ENCODE measurements around the gene NCKAP5L.

- TF ChIP-seq, protein P1, sequence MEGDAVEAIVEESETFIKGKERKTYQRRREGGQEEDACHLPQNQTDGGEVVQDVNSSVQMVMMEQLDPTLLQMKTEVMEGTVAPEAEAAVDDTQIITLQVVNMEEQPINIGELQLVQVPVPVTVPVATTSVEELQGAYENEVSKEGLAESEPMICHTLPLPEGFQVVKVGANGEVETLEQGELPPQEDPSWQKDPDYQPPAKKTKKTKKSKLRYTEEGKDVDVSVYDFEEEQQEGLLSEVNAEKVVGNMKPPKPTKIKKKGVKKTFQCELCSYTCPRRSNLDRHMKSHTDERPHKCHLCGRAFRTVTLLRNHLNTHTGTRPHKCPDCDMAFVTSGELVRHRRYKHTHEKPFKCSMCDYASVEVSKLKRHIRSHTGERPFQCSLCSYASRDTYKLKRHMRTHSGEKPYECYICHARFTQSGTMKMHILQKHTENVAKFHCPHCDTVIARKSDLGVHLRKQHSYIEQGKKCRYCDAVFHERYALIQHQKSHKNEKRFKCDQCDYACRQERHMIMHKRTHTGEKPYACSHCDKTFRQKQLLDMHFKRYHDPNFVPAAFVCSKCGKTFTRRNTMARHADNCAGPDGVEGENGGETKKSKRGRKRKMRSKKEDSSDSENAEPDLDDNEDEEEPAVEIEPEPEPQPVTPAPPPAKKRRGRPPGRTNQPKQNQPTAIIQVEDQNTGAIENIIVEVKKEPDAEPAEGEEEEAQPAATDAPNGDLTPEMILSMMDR (IDR thresholded peaks at IDR 0.05): no peak
- TF ChIP-seq POLR2A (IDR thresholded peaks at IDR 0.05): no peak
Measured at GRCh38 chr12:49818241-49818895, 9.8 kb downstream of the NCKAP5L start.

Measured in testis (tissue), 2 donors.